IPS-20b (cell line): ENCODE data around the gene MED9.
A peak's percentile ranks its signal among the peaks of the same experiment; 100 is the strongest.

Experiments
- H3K27ac ChIP-seq: one replicate; pipeline ENCODE4 v1.5.1; 2013; ENCODE audit warnings: low read length
- H3K27me3 ChIP-seq: 2 replicates; pipeline ENCODE4 v1.6.1; 2013; ENCODE audit warnings: mild to moderate bottlenecking, low read length, inconsistent platforms; ENCODE audit not compliant: insufficient read depth
- H3K36me3 ChIP-seq: 2 replicates; pipeline ENCODE4 v1.6.1; 2013; ENCODE audit warnings: low read depth, mild to moderate bottlenecking, inconsistent platforms, low read length, moderate library complexity; ENCODE audit not compliant: insufficient read depth
- H3K4me1 ChIP-seq: 2 replicates; pipeline ENCODE4 v1.6.1; 2013; ENCODE audit warnings: mild to moderate bottlenecking, control low read depth, inconsistent platforms, low read length, moderate library complexity; ENCODE audit not compliant: insufficient read depth
- H3K4me3 ChIP-seq: 2 replicates; pipeline ENCODE4 v1.5.1; 2013; ENCODE audit warnings: mild to moderate bottlenecking, low read length, inconsistent platforms
- H3K9ac ChIP-seq: 2 replicates; pipeline ENCODE4 v1.6.1; 2013; ENCODE audit warnings: low read depth, mild to moderate bottlenecking, inconsistent platforms, low read length, moderate library complexity
- H3K9me3 ChIP-seq: 2 replicates; pipeline ENCODE4 v1.6.1; 2013; ENCODE audit warnings: mild to moderate bottlenecking, low read depth, low read length, inconsistent platforms; ENCODE audit not compliant: insufficient read depth

Gene MED9

DNA sequence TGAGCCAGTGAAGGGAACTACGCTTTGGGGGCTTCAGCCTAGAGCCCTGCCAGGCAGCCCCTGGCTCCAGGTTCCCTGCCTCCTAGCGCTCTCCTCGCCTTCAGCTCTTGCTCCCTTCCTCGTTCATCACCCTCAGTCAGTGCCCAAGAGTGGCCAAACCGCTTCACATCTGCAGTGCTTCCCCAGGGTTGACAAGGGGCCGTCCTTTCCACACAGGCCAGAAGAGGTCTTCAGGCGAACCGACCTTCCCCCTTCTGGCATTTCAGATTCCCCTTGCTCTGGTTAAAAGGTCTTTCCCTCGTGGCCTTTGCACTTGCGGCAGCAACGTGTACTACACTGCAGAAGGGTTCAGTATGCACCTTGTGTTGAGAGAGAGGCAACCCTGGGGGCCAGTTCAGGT lies 15.3 kb downstream of the MED9 start:
- Histone ChIP-seq H3K9me3 (no peaks in the 10 kb centered on the region), H3K36me3 (peaks cover 48% of the 10 kb centered on the region), H3K27ac (no peak overlapping the region), H3K4me3 (no peak overlapping the region), H3K4me1 (peaks cover 13% of the 10 kb centered on the region), H3K9ac (no peak overlapping the region), H3K27me3 (peaks cover 29% of the 10 kb centered on the region)

DNA sequence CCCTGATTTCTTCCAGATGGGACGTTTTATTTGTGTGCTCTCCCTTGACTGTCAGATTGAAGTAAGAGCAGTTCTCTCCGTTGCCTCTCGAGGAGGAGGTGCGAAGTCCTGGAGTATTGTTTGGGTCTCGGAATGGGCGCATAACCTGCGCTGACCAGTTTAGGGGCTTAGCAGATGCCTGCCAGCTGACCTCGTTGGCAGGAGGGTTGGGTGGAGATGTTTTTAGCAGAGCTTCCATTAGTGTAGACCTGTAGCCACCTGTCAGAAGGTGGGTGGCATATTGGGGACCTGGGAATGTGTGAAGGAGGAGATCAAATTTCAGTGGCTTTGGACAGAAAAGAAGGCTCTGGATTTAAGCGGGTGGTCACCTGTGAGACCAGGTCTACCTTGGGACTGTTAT lies 15.8 kb downstream of the MED9 start:
- no peak overlapping the region for H3K9ac ChIP-seq
- H3K36me3 ChIP-seq: peaks cover 44% of the 10 kb centered on the region
- peaks cover 29% of the 10 kb centered on the region for H3K27me3 ChIP-seq
- no peaks in the 10 kb centered on the region for H3K9me3 ChIP-seq
- H3K4me3 ChIP-seq: no peak overlapping the region
- peaks cover 13% of the 10 kb centered on the region for H3K4me1 ChIP-seq
- no peak overlapping the region for H3K27ac ChIP-seq

GRCh38 chr17:17493249-17493985 lies 16.6 kb downstream of the MED9 start:
- Histone ChIP-seq H3K4me1 (peaks cover 13% of the 10 kb centered on the region), H3K9ac (no peak overlapping the region), H3K27ac (no peak overlapping the region), H3K27me3 (peaks cover 29% of the 10 kb centered on the region), H3K9me3 (no peaks in the 10 kb centered on the region), H3K36me3 (peaks cover 36% of the 10 kb centered on the region), H3K4me3 (no peak overlapping the region)

DNA sequence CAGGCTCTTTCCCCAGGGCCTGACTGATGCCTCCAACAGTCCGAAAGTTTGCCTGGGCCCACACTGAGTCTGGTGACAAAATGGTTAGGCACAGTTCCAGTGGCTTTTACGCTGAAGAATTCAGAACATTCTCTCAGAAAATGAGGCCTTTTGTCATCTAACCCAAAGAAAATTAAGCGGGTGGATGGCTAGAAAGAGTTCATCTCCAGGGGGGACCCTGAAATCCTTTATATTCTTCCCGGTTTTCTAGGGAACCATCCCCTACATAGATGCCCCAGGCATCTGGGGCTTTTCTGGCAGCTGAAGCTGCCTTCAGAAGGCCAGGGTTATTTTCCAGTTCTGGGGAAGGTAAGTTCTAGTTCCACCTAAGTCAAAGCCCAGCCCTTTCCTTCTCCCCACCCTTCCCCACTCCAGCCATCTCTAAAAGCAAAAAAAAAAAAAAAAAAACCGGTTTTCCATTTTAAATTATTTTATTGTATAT lies 17.2 kb downstream of the MED9 start:
- 0 out of 2 replicates have a peak overlapping the region, but pooled peaks have one; percentile 77 for H3K4me3 ChIP-seq
- H3K9ac ChIP-seq: no peak overlapping the region

DNA sequence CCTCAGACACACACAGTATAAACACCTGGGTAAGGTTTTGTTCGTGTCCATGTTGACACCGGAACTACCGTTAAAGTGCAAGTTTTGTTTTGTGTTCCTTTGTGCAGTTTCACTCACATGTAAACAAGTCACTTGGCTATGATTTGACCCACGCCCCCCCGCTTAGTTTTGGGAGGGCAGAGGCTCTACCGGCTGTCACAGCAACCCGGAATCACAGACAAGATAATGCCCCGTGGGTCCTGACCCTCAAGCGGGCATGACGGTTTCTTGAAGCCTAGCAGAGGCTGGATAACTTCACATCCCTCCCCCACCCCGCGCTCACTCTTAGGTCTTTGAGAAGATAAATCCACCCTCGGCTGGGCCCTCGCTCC lies 17.7 kb downstream of the MED9 start:
- Histone ChIP-seq H3K9me3 (no peaks in the 10 kb centered on the region), H3K27me3 (peaks cover 29% of the 10 kb centered on the region), H3K9ac (peak overlapping the region; percentile 37; the same call in 1 of the 2 replicates), H3K4me3 (peak overlapping the region; percentile 77; the same call in 1 of the 2 replicates), H3K36me3 (peaks cover 29% of the 10 kb centered on the region), H3K27ac (no peak overlapping the region), H3K4me1 (peaks cover 13% of the 10 kb centered on the region)

More for the DNA sequence above, 17.2 kb downstream of the MED9 start:
- Histone ChIP-seq H3K9me3 (no peaks in the 10 kb centered on the region), H3K36me3 (peaks cover 32% of the 10 kb centered on the region), H3K27me3 (peaks cover 29% of the 10 kb centered on the region), H3K4me1 (peaks cover 13% of the 10 kb centered on the region), H3K27ac (no peak overlapping the region)

DNA sequence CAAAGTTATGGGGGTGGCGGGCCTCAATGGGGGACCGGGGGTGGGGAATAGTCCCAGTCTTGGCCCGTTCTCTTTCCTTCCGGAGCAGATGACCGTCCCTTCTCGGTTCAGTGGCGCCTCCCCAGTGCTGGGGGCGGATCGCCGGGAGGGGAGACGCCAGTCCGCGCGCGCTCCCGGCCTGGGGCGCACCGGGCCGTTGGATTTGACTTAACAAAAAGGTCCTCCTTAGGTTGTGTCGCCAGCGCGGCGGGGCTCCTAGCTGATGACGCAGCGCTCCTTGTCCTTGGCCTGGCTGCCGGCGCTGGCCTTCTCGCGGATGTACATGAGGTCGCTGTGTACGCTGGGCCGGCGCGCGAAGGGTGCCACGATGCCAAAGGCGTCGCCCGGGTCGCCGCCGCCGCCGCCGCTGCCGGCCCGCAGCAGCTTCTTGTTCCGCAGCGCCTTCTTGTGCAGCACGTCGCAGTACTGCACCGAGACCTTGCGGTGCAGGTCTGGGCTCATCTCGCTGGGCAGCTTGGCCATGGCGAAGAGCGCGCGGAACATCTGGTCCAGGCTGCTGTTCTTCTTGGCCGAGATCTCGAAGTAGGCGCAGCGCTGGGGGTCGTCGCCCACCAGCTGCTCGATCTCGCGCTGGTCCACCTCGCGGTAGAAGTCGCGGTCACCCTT lies 18.2 kb downstream of the MED9 start:
- H3K36me3 ChIP-seq: peaks cover 24% of the 10 kb centered on the region
- H3K9ac ChIP-seq: peak overlapping the region; percentile 41; the same call in 1 of the 2 replicates
- peaks cover 13% of the 10 kb centered on the region for H3K4me1 ChIP-seq
- peak overlapping the region; percentile 77 for H3K4me3 ChIP-seq
- peaks cover 29% of the 10 kb centered on the region for H3K27me3 ChIP-seq
- H3K9me3 ChIP-seq: no peaks in the 10 kb centered on the region
- H3K27ac ChIP-seq: no peak overlapping the region

DNA sequence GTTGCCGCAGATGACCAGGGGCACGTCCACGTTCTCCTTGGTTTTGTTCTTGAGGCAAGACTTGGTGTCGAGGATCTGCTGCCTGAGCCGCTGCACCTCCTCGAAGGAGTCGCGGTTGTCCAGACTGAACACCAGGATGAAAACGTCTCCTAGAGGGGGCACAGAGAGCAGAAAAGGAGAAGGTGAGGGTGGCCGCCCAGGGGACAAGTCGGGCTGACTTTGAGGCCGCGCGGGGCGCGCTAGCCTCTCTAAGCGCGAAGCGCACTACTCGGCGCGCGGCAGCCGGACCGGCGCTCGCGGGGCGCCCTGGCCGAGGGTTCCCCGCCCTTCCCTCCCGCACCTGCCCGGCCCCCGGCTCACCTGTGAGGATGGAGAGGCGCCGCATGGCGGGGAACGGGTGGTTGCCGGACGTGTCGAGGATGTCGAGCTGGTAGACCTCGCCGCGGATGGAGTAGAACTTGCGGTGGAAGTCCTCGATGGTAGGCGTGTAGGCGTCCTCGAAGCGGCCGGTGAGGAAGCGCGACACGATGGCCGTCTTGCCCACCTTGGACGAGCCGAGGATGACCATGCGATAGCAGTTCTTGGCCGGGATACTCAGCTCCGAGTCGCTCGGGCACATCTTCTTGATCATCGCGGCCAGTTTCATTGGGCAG lies 18.9 kb downstream of the MED9 start:
- peaks cover 13% of the 10 kb centered on the region for H3K4me1 ChIP-seq
- no peaks in the 10 kb centered on the region for H3K9me3 ChIP-seq
- H3K27ac ChIP-seq: no peak overlapping the region
- peaks cover 29% of the 10 kb centered on the region for H3K27me3 ChIP-seq
- H3K4me3 ChIP-seq: peak overlapping the region; percentile 77
- H3K36me3 ChIP-seq: peaks cover 20% of the 10 kb centered on the region
- peak overlapping the region; percentile 41; the same call in 1 of the 2 replicates for H3K9ac ChIP-seq

DNA sequence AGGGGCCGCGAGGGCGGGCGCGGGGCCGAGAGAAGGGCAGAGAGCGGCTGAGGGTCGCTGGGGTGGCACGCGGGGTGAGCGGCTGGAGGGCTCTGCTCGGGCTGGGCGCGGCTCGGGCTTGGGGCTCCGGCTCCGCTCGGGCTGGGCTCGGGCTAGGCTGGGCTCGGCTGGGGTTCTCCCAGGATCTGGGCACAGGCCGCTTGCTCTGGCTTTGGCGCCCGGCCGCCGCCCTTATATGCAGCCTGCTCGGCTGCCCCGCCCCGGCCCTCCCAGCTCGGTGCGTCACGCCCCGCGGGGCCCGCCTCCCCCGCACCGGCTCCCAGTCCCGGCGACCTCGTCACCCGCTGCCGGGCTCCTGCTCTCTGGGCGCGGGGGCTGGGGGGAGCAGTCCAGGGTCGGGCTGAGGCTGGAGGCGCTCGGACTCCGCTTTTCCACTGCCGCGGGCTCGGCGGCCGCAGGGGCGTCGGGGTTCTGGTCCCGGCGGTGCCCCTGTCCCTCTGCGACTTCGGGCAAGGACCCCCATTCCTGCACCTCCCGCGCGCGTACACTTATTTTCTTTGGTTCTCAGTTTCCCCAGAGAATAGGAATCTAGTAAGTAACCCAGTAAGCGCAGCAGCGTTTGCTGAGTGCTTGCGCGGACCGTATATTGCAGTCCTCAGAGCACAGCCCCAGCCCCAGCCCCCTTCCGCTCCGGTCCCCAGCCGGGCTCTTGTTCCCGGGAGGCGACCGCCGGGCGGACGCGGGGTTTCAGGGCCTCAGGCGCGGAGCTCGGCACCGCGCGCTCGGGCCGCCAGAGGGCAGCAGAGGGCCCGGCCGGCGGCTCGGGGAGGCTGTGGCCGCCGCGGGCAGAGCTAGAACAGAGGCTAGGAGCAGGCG lies 19.6 kb downstream of the MED9 start, which contains the start of gene RASD1:
Gene RASD1, minus strand, starts transcription at position 207 of the 876 bp plus-strand sequence. CDS start 214 bp downstream, outside the sequence.
- no peak within 1 kb of the TSS for H3K27ac ChIP-seq
- peaks cover 13% of the 10 kb centered on the region for H3K4me1 ChIP-seq
- H3K9ac ChIP-seq: peak within 1 kb of the TSS; percentile 74; the same call in 1 of the 2 replicates
- H3K4me3 ChIP-seq: peak within 1 kb of the TSS; percentile 77
- peaks cover 12% of the 10 kb centered on the region for H3K36me3 ChIP-seq
- no peaks in the 10 kb centered on the region for H3K9me3 ChIP-seq
- H3K27me3 ChIP-seq: peaks cover 29% of the 10 kb centered on the region

DNA sequence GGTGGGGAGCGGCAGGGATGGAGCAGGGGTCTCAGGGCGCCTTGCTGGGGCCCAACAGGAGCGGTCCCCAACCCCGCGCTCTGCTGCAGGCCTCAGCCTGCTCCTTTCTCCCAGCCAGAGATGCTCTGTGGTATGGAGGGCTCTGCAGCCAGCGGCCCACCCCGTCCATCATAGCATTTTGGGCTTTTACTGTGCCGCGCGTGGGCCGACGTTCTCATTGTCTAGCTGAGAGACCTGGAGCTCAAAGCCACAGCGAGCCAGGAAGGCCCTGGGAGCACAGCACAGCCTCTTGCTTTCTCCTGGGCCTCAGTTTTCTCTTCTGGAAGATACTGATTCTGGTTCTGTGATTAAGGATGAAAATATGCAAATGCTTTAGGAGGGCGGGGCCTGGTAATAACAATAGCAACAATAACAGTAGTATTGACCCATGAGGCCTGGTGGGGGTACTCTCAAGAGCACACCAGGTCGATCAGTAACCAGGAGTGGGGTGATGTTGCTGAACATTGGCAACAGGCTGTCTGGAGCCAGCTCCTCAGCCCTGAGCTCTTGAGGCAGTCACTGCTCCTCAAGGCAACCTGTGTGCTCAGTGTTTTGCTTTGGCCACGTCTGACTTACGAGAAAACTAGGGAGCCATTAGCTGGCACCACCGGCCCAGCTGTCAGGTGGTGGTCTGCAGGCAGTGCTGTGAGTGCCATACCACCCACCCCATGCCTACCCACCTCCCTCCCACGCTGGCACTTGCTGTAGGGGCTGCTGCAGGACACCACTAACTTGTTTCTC lies 20.5 kb downstream of the MED9 start:
- Histone ChIP-seq H3K27me3 (peaks cover 29% of the 10 kb centered on the region), H3K4me3 (peak overlapping the region; percentile 77; the same call in 1 of the 2 replicates), H3K27ac (no peak overlapping the region), H3K36me3 (peaks cover 4% of the 10 kb centered on the region), H3K9ac (no peak overlapping the region), H3K4me1 (peaks cover 13% of the 10 kb centered on the region), H3K9me3 (no peaks in the 10 kb centered on the region)

- peaks cover 13% of the 10 kb centered on the region for H3K4me1 ChIP-seq
- H3K4me3 ChIP-seq: no peak overlapping the region
- H3K27me3 ChIP-seq: peaks cover 29% of the 10 kb centered on the region
- no peaks in the 10 kb centered on the region for H3K9me3 ChIP-seq
- H3K36me3 ChIP-seq: no peaks in the 10 kb centered on the region
- no peak overlapping the region for H3K9ac ChIP-seq
- H3K27ac ChIP-seq: no peak overlapping the region
Observed at GRCh38 chr17:17497845-17498520, 21.2 kb downstream of the MED9 start.
